Endothelial cell of umbilical vein (primary cell): ENCODE results near the gene GIPC1. TPM values are rescaled to one million over a fixed set of nuclear protein-coding genes. Genes with fewer than 3 reads are reported as not detected.

Experiments
- BruUV-seq: library from RNA; stranded (reverse); fragments of 400-500 nt; replicated peaks from 2 replicates; lab custom pipeline; 2021; lab: Mats Ljungman, UMichigan
- CTCF ChIA-PET: fragments of 300-600, 350-600 bp; sonication (Branson Sonifier 250); formaldehyde crosslinking; loops from one replicate; lab custom pipeline; 2021; ENCODE audit warnings: antibody characterized with exemption, inconsistent platforms; lab: Charles Lee
- POLR2A ChIA-PET: fragments of 300-600, 350-600 bp; sonication (Branson Sonifier 250); formaldehyde crosslinking; loops from one replicate; lab custom pipeline; 2021; ENCODE audit warnings: antibody characterized with exemption, inconsistent platforms; lab: Charles Lee
- DNase-seq: peaks from one replicate; pipeline ENCODE4 v3.0.0-alpha.2; 2011; ENCODE audit warnings: low read depth, low spot score
- FAIRE-seq: peaks from 2 replicates; lab custom pipeline; 2011; peaks lifted over from hg19 to GRCh38; lab: Jason Lieb, UNC
- H2AFZ ChIP-seq: 2 replicates; pipeline ENCODE4 v1.6.0; 2012; ENCODE audit warnings: low read depth, low read length, control low read depth, inconsistent platforms
- H3K27ac ChIP-seq: 2 replicates; pipeline ENCODE4 v1.5.1; 2011; ENCODE audit warnings: low read depth, mild to moderate bottlenecking, control low read depth, low read length, moderate library complexity; ENCODE audit not compliant: insufficient read depth
- H3K27me3 ChIP-seq, 2 experiments: 2 replicates each; pipeline versions ENCODE4 v1.6.0 to v1.6.1; 2011; ENCODE audit warnings: low read length in 2 of 2, mixed read lengths in 1 of 2; ENCODE audit not compliant: control insufficient read depth in 2 of 2, insufficient read depth in 2 of 2
- H3K36me3 ChIP-seq, 2 experiments: 2 replicates in 1 of 2; 3 replicates in 1 of 2; pipeline ENCODE4 v1.5.1; 2011; ENCODE audit warnings: low read length in 2 of 2, mild to moderate bottlenecking in 1 of 2, moderate library complexity in 1 of 2; ENCODE audit not compliant: control insufficient read depth in 2 of 2, insufficient read depth in 2 of 2; ENCODE audit errors: extremely low read depth in 1 of 2
- H3K4me1 ChIP-seq: 3 replicates; pipeline ENCODE4 v1.5.1; 2011; ENCODE audit warnings: mild to moderate bottlenecking, low read length; ENCODE audit not compliant: control insufficient read depth, insufficient read depth; ENCODE audit errors: extremely low read depth
- H3K4me2 ChIP-seq: 2 replicates; pipeline ENCODE4 v1.6.1; 2011; ENCODE audit warnings: low read length, control low read depth, mixed read lengths; ENCODE audit not compliant: insufficient read depth
- H3K4me3 ChIP-seq, 3 experiments: fragments of 200-600 bp in 1 of 3; sonication (generic), shearing (Covaris generic) in 1 of 3; replicated peaks in 1 of 3; 2 replicates each; pipeline ENCODE4 v1.5.1; 2011 to 2016; ENCODE audit warnings: control low read depth in 3 of 3, low read length in 3 of 3, mild to moderate bottlenecking in 2 of 3, inconsistent platforms in 1 of 3, low read depth in 1 of 3, moderate library complexity in 1 of 3; ENCODE audit not compliant: insufficient read depth in 1 of 3
- H3K79me2 ChIP-seq: 2 replicates; pipeline ENCODE4 v1.6.0; 2012; ENCODE audit warnings: low read length, inconsistent platforms; ENCODE audit not compliant: control insufficient read depth, insufficient read depth
- H3K9ac ChIP-seq: replicated peaks from 2 replicates; pipeline ENCODE3; 2011; ENCODE audit warnings: low read length, control low read depth; ENCODE audit not compliant: insufficient read depth; ENCODE audit errors: extremely low read depth
- H3K9me1 ChIP-seq: replicated peaks from 3 replicates; pipeline ENCODE4 v1.6.0; 2011; ENCODE audit warnings: mild to moderate bottlenecking, low read length; ENCODE audit not compliant: control insufficient read depth, insufficient read depth; ENCODE audit errors: extremely low read depth
- H3K9me3 ChIP-seq: replicated peaks from 2 replicates; pipeline ENCODE4 v1.5.1; 2012; ENCODE audit warnings: low read length, inconsistent platforms; ENCODE audit not compliant: control insufficient read depth, insufficient read depth
- H4K20me1 ChIP-seq: replicated peaks from 2 replicates; pipeline ENCODE3; 2011; ENCODE audit warnings: mild to moderate bottlenecking, low read length; ENCODE audit not compliant: control insufficient read depth, insufficient read depth; ENCODE audit errors: extremely low read depth
- CTCF ChIP-seq, 2 donors: IDR thresholded peaks; 1 replicate in 1 of 2; 2 replicates in 1 of 2; pipeline ENCODE4 v1.5.1; 2011; ENCODE audit warnings: low read length in 2 of 2, mild to moderate bottlenecking in 2 of 2, moderate library complexity in 2 of 2, control low read depth in 1 of 2, inconsistent platforms in 1 of 2, low read depth in 1 of 2; ENCODE audit not compliant: insufficient read depth in 1 of 2; ENCODE audit errors: extremely low read depth in 1 of 2
- EZH2 ChIP-seq: IDR thresholded peaks from 2 replicates; pipeline ENCODE4 v1.6.1; 2012; ENCODE audit warnings: borderline replicate concordance, low read depth, mild to moderate bottlenecking, moderate library complexity, low read length, inconsistent platforms; ENCODE audit not compliant: severe bottlenecking
- FOS ChIP-seq: IDR thresholded peaks from 2 replicates; pipeline ENCODE4 v1.6.1; 2011; ENCODE audit warnings: mild to moderate bottlenecking, low read length, moderate library complexity, borderline replicate concordance; ENCODE audit not compliant: insufficient read depth
- GATA2 ChIP-seq: IDR thresholded peaks from 2 replicates; pipeline ENCODE4 v1.7.0; 2011; ENCODE audit warnings: low read depth, mild to moderate bottlenecking, moderate library complexity, mixed read lengths, low read length; ENCODE audit not compliant: insufficient read length, insufficient read depth
- JUN ChIP-seq: IDR thresholded peaks from 2 replicates; pipeline ENCODE4 v1.6.1; 2011; ENCODE audit warnings: borderline replicate concordance, low read depth; ENCODE audit not compliant: insufficient read length, insufficient read depth
- MAX ChIP-seq: IDR thresholded peaks from 2 replicates; pipeline ENCODE4 v1.6.1; 2011; ENCODE audit not compliant: insufficient read depth, insufficient read length
- MYC ChIP-seq: IDR thresholded peaks from one replicate; pipeline ENCODE4 v1.6.1; 2011; ENCODE audit warnings: mild to moderate bottlenecking, low read depth, low read length
- POLR2A ChIP-seq: IDR thresholded peaks from 2 replicates; pipeline ENCODE4 v1.6.1; 2012; ENCODE audit warnings: low read depth, mild to moderate bottlenecking, control low read depth, low read length
- POLR2AphosphoS5 ChIP-seq: IDR thresholded peaks from 2 replicates; pipeline ENCODE4 v1.6.1; 2012; ENCODE audit warnings: low read depth, mild to moderate bottlenecking, control low read depth, low read length, moderate library complexity; ENCODE audit not compliant: insufficient read depth
- dilution Hi-C: fragments of 300-500 bp; cut with MboI; formaldehyde crosslinking; loops from one replicate; pipeline ENCODE4 v1.15.0; 2019; ENCODE audit warnings: low sequenced_read_pairs; ENCODE audit not compliant: extremely low pct_ligation_motif_present
- intact Hi-C: fragments of 100-400 bp; cut with micrococcal nuclease; formaldehyde crosslinking; loops from one replicate; pipeline ENCODE4 v1.10.0; 2022
- microRNA counts: library from miRNA; unstranded; fragments of <30 nt; microRNA quantifications from one replicate; lab custom pipeline; 2016
- microRNA-seq: library from miRNA; unstranded; fragments of <30 nt; microRNA quantifications from one replicate; pipeline ENCODE4 v1.2.0, GENCODE V29; 2021; ENCODE audit warnings: borderline number of aligned reads, borderline replicate concordance
- polyA plus RNA-seq, 4 experiments: library from polyadenylated mRNA; depleted of rRNA in 3 of 4; stranded (reverse) in 3 of 4; unstranded in 1 of 4; fragments of >200 nt; gene quantifications; 2 replicates each; pipeline versions ENCODE4 v1.2.1 to v1.2.3, GENCODE V29; 2011 to 2012; ENCODE audit warnings: missing spikeins in 1 of 4
- small RNA-seq: library from RNA; depleted of rRNA; stranded (forward); fragments of <200 nt; gene quantifications from one replicate; pipeline ENCODE3, GENCODE V24; 2012; ENCODE audit warnings: low replicate concordance, low read depth; ENCODE audit not compliant: insufficient read depth, insufficient read length
- total RNA-seq: library from RNA; stranded (reverse); gene quantifications from 2 replicates; pipeline ENCODE4 v1.2.3, GENCODE V29; 2021

GIPC1 gene
- total and polyA plus RNA-seq, 2 donors (not counting 3 experiments of a cell fraction or from before 2014, with no cell fraction given), result 108 to 141 TPM

GRCh38 chr19:14428882-14429416 lies 67.0 kb downstream of the GIPC1 start:
- H3K4me3 ChIP-seq, result no peak overlapping the region
- dilution Hi-C loops, result no loop called here
- intact Hi-C loops, result no loop called here
- ChIA-PET POLR2A (no interaction called here), CTCF (interaction anchor here (0.7 to 1.3 kb wide), 4 partner anchors 10 to 67 kb away, joined by 3 to 5 read pairs (median 4); no protein-coding TSS in a partner anchor)
- peaks cover 4% of the 10 kb centered on the region for H3K4me1 ChIP-seq
- peaks cover 6% of the 10 kb centered on the region for H3K79me2 ChIP-seq
- H2AFZ ChIP-seq, result no peak overlapping the region
- TF ChIP-seq EZH2 (no peak), MAX (no peak), CTCF (IDR thresholded peaks at IDR 0.05; ENCODE audit: extremely low read depth in 1 of 2, insufficient read depth in 1 of 2, low read depth in 1 of 2, low read length in 2 of 2) (no peak), POLR2A (no peak), POLR2AphosphoS5 (no peak), FOS (no peak), MYC (no peak), JUN (no peak), GATA2 (no peak)
- H3K9me3 ChIP-seq, result no peaks in the 10 kb centered on the region
- H3K9me1 ChIP-seq, result no peaks in the 10 kb centered on the region
- H3K27me3 ChIP-seq, result peaks cover 0 to 2% of the 10 kb centered on the region in 2 experiments
- no peak overlapping the region for H3K9ac ChIP-seq
- no TSS peak for BruUV-seq
- FAIRE-seq (no peak), DNase-seq (no peak)
- H3K27ac ChIP-seq, result no peak overlapping the region
- no peaks in the 10 kb centered on the region for H4K20me1 ChIP-seq
- no peak overlapping the region for H3K4me2 ChIP-seq
- no peaks in the 10 kb centered on the region for H3K36me3 ChIP-seq

MicroRNA genes within 50 kb of the gene (microRNA counts, 767-probe panel; counts per million panel counts)
- 723 counts per million, percentile 96 among the panel's probes with 10 or more counts for microRNA hsa-miR-639 (lab: Ali Mortazavi, UCI)

Small RNAs within 50 kb of the gene (microRNA-seq; reads per million reads assigned to microRNA genes)
- not detected for gene MIR639

Small RNAs within 50 kb of the gene (small RNA-seq; reads per million reads assigned to genes)
- gene SNRPGP15, result not detected

Other genes with a start within 250 kb of the GIPC1 start
- gene ADGRE5, start 114.7 kb downstream of the GIPC1 start, total RNA-seq, result 6.0 and 14.7 TPM in 2 replicates
- gene ADGRE5, start 114.7 kb downstream of the GIPC1 start, polyA plus RNA-seq, result 4.7 and 5.3 TPM in 2 replicates
- 153 and 157 TPM in 2 replicates for gene DDX39A, start 76.8 kb downstream of the GIPC1 start, total RNA-seq
- 158 and 168 TPM in 2 replicates for gene DDX39A, start 76.8 kb downstream of the GIPC1 start, polyA plus RNA-seq
- 302 and 326 TPM in 2 replicates for gene PKN1, start 62.8 kb downstream of the GIPC1 start, total RNA-seq
- 142 and 148 TPM in 2 replicates for gene PKN1, start 62.8 kb downstream of the GIPC1 start, polyA plus RNA-seq
- 0.40 and 0.53 TPM in 2 replicates for gene PTGER1, start 20.8 kb downstream of the GIPC1 start, total RNA-seq
- 0.21 and 0.48 TPM in 2 replicates for gene PTGER1, start 20.8 kb downstream of the GIPC1 start, polyA plus RNA-seq
- 55.8 and 58.6 TPM in 2 replicates for gene DNAJB1, start 22.3 kb upstream of the GIPC1 start, total RNA-seq
- gene DNAJB1, start 22.3 kb upstream of the GIPC1 start, polyA plus RNA-seq, result 49.4 and 59.8 TPM in 2 replicates
- gene TECR, start 33.5 kb upstream of the GIPC1 start, total RNA-seq, result 109 and 110 TPM in 2 replicates
- 193 and 231 TPM in 2 replicates for gene TECR, start 33.5 kb upstream of the GIPC1 start, polyA plus RNA-seq
- gene NDUFB7, start 75.9 kb upstream of the GIPC1 start, total RNA-seq, result 170 and 177 TPM in 2 replicates
- 655 and 916 TPM in 2 replicates for gene NDUFB7, start 75.9 kb upstream of the GIPC1 start, polyA plus RNA-seq
- not detected in 2 replicates for gene CLEC17A, start 87.0 kb upstream of the GIPC1 start, total RNA-seq
- 0.07 TPM in 1 of 2 replicates, not detected in the other for gene CLEC17A, start 87.0 kb upstream of the GIPC1 start, polyA plus RNA-seq
- not detected in 2 replicates for gene ADGRE3, start 178.7 kb upstream of the GIPC1 start, total RNA-seq
- gene ADGRE3, start 178.7 kb upstream of the GIPC1 start, polyA plus RNA-seq, result not detected in 2 replicates
- 17.1 and 19.7 TPM in 2 replicates for gene ZNF333, start 193.9 kb upstream of the GIPC1 start, total RNA-seq
- 11.1 TPM in 2 replicates for gene ZNF333, start 193.9 kb upstream of the GIPC1 start, polyA plus RNA-seq